ENCODE data around the gene IL16. TPM values are rescaled to one million over a fixed set of nuclear protein-coding genes. Genes with fewer than 3 reads are reported as not detected.

Gene IL16
- total and polyA plus RNA-seq, 9 donors = 1.8 to 16.5 (median 9.0) TPM

- no peak overlapping the region for H3K4me3 ChIP-seq
- DNase-seq = no peak
- no peaks in the 10 kb centered on the region for H3K27me3 ChIP-seq
- no peak overlapping the region for H3K27ac ChIP-seq
- WGBS, 3 donors = 84 to 94% (median 90%) methylated on average over 4 of the region's 4 CpGs
- no peaks in the 10 kb centered on the region for H3K36me3 ChIP-seq
- intact Hi-C loops (cut with DNase I) = no loop called here
- H3K4me1 ChIP-seq (ENCODE audit: insufficient read depth) = no peaks in the 10 kb centered on the region
- TF ChIP-seq CTCF (IDR thresholded peaks at IDR 0.05) (no peak), POLR2A (IDR thresholded peaks at IDR 0.05) (no peak), EP300 (IDR thresholded peaks at IDR 0.05) (no peak)
- no peaks in the 10 kb centered on the region for H3K9me3 ChIP-seq
Measured at GRCh38 chr15:81211376-81211775, 14.7 kb downstream of the IL16 start.

- Histone ChIP-seq H3K9me3 (no peaks in the 10 kb centered on the region), H3K27ac (no peak overlapping the region), H3K36me3 (no peaks in the 10 kb centered on the region), H3K4me3 (no peak overlapping the region), H3K27me3 (no peaks in the 10 kb centered on the region), H3K4me1 (ENCODE audit: insufficient read depth) (no peaks in the 10 kb centered on the region)
- intact Hi-C loops (cut with DNase I) = no loop called here
- TF ChIP-seq EP300 (IDR thresholded peaks at IDR 0.05) (no peak), POLR2A (IDR thresholded peaks at IDR 0.05) (no peak), CTCF (IDR thresholded peaks at IDR 0.05) (no peak)
- no peak for DNase-seq
Measured at GRCh38 chr15:81213982-81214381, 17.3 kb downstream of the IL16 start.

- intact Hi-C loops (cut with DNase I) = no loop called here
- no peaks in the 10 kb centered on the region for H3K27me3 ChIP-seq
- DNase-seq = no peak
- no peaks in the 10 kb centered on the region for H3K36me3 ChIP-seq
- no peaks in the 10 kb centered on the region for H3K4me1 ChIP-seq (ENCODE audit: insufficient read depth)
- H3K9me3 ChIP-seq = no peaks in the 10 kb centered on the region
- TF ChIP-seq EP300 (IDR thresholded peaks at IDR 0.05) (no peak), CTCF (IDR thresholded peaks at IDR 0.05) (no peak), POLR2A (IDR thresholded peaks at IDR 0.05) (no peak)
- H3K27ac ChIP-seq = no peak overlapping the region
- 92 to 100% (median 97%) methylated on average over 2 of the region's 2 CpGs for WGBS, 3 donors
- no peak overlapping the region for H3K4me3 ChIP-seq
Measured at GRCh38 chr15:81215531-81215930, 18.9 kb downstream of the IL16 start.

GRCh38 chr15:81215983-81216382 is 19.3 kb downstream of the IL16 start:
- Histone ChIP-seq H3K36me3 (no peaks in the 10 kb centered on the region), H3K27me3 (no peaks in the 10 kb centered on the region), H3K9me3 (no peaks in the 10 kb centered on the region), H3K4me1 (ENCODE audit: insufficient read depth) (no peaks in the 10 kb centered on the region), H3K4me3 (no peak overlapping the region), H3K27ac (no peak overlapping the region)
- TF ChIP-seq POLR2A (IDR thresholded peaks at IDR 0.05) (no peak), CTCF (IDR thresholded peaks at IDR 0.05) (no peak), EP300 (IDR thresholded peaks at IDR 0.05) (no peak)
- intact Hi-C loops (cut with DNase I) = no loop called here
- no peak for DNase-seq
- WGBS, 3 donors = 81 to 94% (median 85%) methylated on average over 1 to 2 of the region's 2 CpGs

- TF ChIP-seq EP300 (IDR thresholded peaks at IDR 0.05) (no peak), CTCF (IDR thresholded peaks at IDR 0.05) (no peak), POLR2A (IDR thresholded peaks at IDR 0.05) (no peak)
- no peaks in the 10 kb centered on the region for H3K36me3 ChIP-seq
- H3K4me1 ChIP-seq (ENCODE audit: insufficient read depth) = peaks cover 2% of the 10 kb centered on the region
- H3K27me3 ChIP-seq = no peaks in the 10 kb centered on the region
- H3K27ac ChIP-seq = no peak overlapping the region
- H3K4me3 ChIP-seq = no peak overlapping the region
- DNase-seq = no peak
- 29 to 48% (median 44%) methylated on average over 3 of the region's 3 CpGs for WGBS, 3 donors
- no peaks in the 10 kb centered on the region for H3K9me3 ChIP-seq
- intact Hi-C loops (cut with DNase I) = no loop called here
Measured at GRCh38 chr15:81216422-81216821, 19.7 kb downstream of the IL16 start.
